ENCODE results near the gene DGKI. TPM values are rescaled to one million over a fixed set of nuclear protein-coding genes. Genes with fewer than 3 reads are reported as not detected.

Gene DGKI
- total and polyA plus RNA-seq, 4 donors: 0.03 to 1.5 (median 0.33) TPM

DNA sequence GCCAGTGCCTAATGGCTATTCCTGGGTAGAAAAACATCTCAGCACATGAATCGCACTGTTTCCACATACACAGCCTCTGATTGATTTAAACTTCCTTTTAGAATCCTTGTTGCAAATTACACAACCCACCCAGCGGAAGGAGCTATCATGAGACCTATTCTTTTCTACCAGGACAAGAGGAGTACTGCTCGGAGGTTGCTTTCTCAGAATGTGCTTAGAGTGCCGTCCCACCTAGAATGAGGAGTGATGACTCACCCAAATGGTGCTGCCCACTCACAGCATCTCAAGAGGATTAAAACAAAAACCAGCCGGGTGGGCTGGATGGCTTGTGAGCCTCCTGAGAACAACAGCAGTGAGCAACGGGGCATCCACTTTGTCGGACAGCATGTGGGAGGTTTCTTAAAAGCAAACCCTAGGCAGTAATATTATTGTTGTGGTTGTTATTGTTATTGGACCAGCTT, 128.9 kb downstream of the DGKI start:
- Histone ChIP-seq H3K27ac (ENCODE audit: low read depth in 1 of 2, low read length in 1 of 2) (no peak overlapping the region), H3K9me3 (ENCODE audit: control insufficient read depth in 4 of 4, insufficient read depth in 3 of 4, low read length in 3 of 4) (no peaks in the 10 kb centered on the region), H3K9ac (ENCODE audit: insufficient read depth in 1 of 2, low read length in 2 of 2) (no peak overlapping the region), H3K36me3 (ENCODE audit: control insufficient read depth in 4 of 4, insufficient read depth in 4 of 4, low read length in 4 of 4) (no peaks in the 10 kb centered on the region), H3K4me1 (ENCODE audit: control insufficient read depth in 5 of 5, insufficient read depth in 5 of 5, low read length in 5 of 5) (no peaks in the 10 kb centered on the region), H3K27me3 (ENCODE audit: control insufficient read depth in 3 of 3, insufficient read depth in 3 of 3, low read length in 2 of 3) (no peaks in the 10 kb centered on the region), H3K4me3 (no peak overlapping the region)
- TF ChIP-seq CTCF (IDR thresholded peaks at IDR 0.05; ENCODE audit: control extremely low read depth, extremely low read depth): no peak
- ATAC-seq (ENCODE audit: insufficient read depth, low FRiP score): no peak
- WGBS, 2 donors: 41 to 45% methylated on average over 7 of the region's 7 CpGs
- DNase-seq: peak in 1 of 3 donors; percentile 3

DNA sequence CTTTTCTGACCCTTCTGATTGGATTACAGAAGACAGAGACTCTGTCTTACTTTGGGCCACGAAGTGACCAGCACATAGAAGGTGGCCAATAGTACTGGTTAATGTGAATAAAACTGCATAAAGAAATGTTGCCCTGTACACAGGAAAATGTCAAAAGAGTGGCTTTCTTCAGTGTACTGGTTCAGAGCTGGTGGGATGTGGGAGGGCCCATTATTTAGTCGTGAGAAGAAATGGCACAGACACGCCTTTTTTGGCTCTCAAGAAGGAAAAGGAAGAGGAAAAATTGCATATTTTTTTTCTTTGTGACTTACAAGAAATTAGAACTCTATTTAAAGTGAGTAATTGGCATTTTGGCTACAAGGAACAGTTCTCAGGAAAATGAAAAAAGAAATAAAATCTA, 129.7 kb downstream of the DGKI start:
- WGBS, 2 donors: 59 to 75% methylated on average over 3 of the region's 3 CpGs
- no peaks in the 10 kb centered on the region for H3K36me3 ChIP-seq (ENCODE audit: control insufficient read depth in 4 of 4, insufficient read depth in 4 of 4, low read length in 4 of 4)
- DNase-seq (no peak), ATAC-seq (ENCODE audit: insufficient read depth, low FRiP score) (no peak)
- no peaks in the 10 kb centered on the region for H3K9me3 ChIP-seq (ENCODE audit: control insufficient read depth in 4 of 4, insufficient read depth in 3 of 4, low read length in 3 of 4)
- no peak for TF ChIP-seq CTCF (IDR thresholded peaks at IDR 0.05; ENCODE audit: control extremely low read depth, extremely low read depth)
- H3K4me3 ChIP-seq: no peak overlapping the region
- no peak overlapping the region for H3K9ac ChIP-seq (ENCODE audit: insufficient read depth in 1 of 2, low read length in 2 of 2)
- no peaks in the 10 kb centered on the region for H3K4me1 ChIP-seq (ENCODE audit: control insufficient read depth in 5 of 5, insufficient read depth in 5 of 5, low read length in 5 of 5)
- H3K27ac ChIP-seq (ENCODE audit: low read depth in 1 of 2, low read length in 1 of 2): no peak overlapping the region
- no peaks in the 10 kb centered on the region for H3K27me3 ChIP-seq (ENCODE audit: control insufficient read depth in 3 of 3, insufficient read depth in 3 of 3, low read length in 2 of 3)

DNA sequence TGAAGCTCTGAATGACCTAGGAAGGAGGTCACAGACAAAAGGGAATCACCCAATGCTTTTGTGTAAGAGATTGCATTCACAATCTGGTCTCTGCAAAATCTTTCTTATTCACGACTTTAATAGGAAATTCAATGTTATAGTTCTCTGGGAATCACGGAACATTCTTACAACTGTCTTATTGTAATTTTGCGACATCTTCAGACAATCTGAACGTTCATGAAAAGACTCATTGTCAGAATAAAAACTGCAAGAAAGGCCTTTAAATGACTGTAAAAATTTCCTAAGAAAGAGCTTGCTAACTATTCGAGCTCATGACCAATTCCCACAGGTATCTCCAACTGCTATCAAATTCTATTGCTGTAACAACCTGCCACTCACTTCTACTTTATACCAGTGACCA, 130.7 kb downstream of the DGKI start:
- 86 to 88% methylated on average over 5 of the region's 5 CpGs for WGBS, 2 donors
- Histone ChIP-seq H3K9me3 (ENCODE audit: control insufficient read depth in 4 of 4, insufficient read depth in 3 of 4, low read length in 3 of 4) (no peaks in the 10 kb centered on the region), H3K9ac (ENCODE audit: insufficient read depth in 1 of 2, low read length in 2 of 2) (no peak overlapping the region), H3K27ac (ENCODE audit: low read depth in 1 of 2, low read length in 1 of 2) (no peak overlapping the region), H3K27me3 (ENCODE audit: control insufficient read depth in 3 of 3, insufficient read depth in 3 of 3, low read length in 2 of 3) (peaks cover 0 to 3% (median 0%) of the 10 kb centered on the region in 3 donors), H3K36me3 (ENCODE audit: control insufficient read depth in 4 of 4, insufficient read depth in 4 of 4, low read length in 4 of 4) (no peaks in the 10 kb centered on the region), H3K4me1 (ENCODE audit: control insufficient read depth in 5 of 5, insufficient read depth in 5 of 5, low read length in 5 of 5) (no peaks in the 10 kb centered on the region), H3K4me3 (no peak overlapping the region)
- DNase-seq (no peak), ATAC-seq (ENCODE audit: insufficient read depth, low FRiP score) (no peak)
- no peak for TF ChIP-seq CTCF (IDR thresholded peaks at IDR 0.05; ENCODE audit: control extremely low read depth, extremely low read depth)

- ATAC-seq (ENCODE audit: insufficient read depth, low FRiP score): no peak
- H3K36me3 ChIP-seq (ENCODE audit: control insufficient read depth in 4 of 4, insufficient read depth in 4 of 4, low read length in 4 of 4): no peaks in the 10 kb centered on the region
- H3K27ac ChIP-seq (ENCODE audit: low read depth in 1 of 2, low read length in 1 of 2): no peak overlapping the region
- no peak overlapping the region for H3K9ac ChIP-seq (ENCODE audit: insufficient read depth in 1 of 2, low read length in 2 of 2)
- no peak for TF ChIP-seq CTCF (IDR thresholded peaks at IDR 0.05; ENCODE audit: control extremely low read depth, extremely low read depth)
- H3K4me3 ChIP-seq: no peak overlapping the region
- no peaks in the 10 kb centered on the region for H3K9me3 ChIP-seq (ENCODE audit: control insufficient read depth in 4 of 4, insufficient read depth in 3 of 4, low read length in 3 of 4)
- no peak for DNase-seq
- H3K27me3 ChIP-seq (ENCODE audit: control insufficient read depth in 3 of 3, insufficient read depth in 3 of 3, low read length in 2 of 3): peaks cover 0 to 3% (median 0%) of the 10 kb centered on the region in 3 donors
- H3K4me1 ChIP-seq (ENCODE audit: control insufficient read depth in 5 of 5, insufficient read depth in 5 of 5, low read length in 5 of 5): no peaks in the 10 kb centered on the region
Measured at GRCh38 chr7:137715533-137715932, 131.2 kb downstream of the DGKI start.

Measured in lung (tissue), 12 donors.